ENCODE data around the gene TMEM135.

The TMEM135 gene

GRCh38 chr11:87359401-87359800, 321.7 kb downstream of the TMEM135 start:
- TF ChIP-seq CTCF (IDR thresholded peaks at IDR 0.05; ENCODE audit: low read depth, low read length) = no peak
- in situ Hi-C loops (cut with HindIII; ENCODE audit: low sequenced_read_pairs) = no loop called here
- no peak for DNase-seq (ENCODE audit: low read depth, low spot score)
- no peak overlapping the region for H3K4me3 ChIP-seq (ENCODE audit: low read depth, low read length)

- no peak for DNase-seq (ENCODE audit: low read depth, low spot score)
- TF ChIP-seq CTCF (IDR thresholded peaks at IDR 0.05; ENCODE audit: low read depth, low read length) = no peak
- in situ Hi-C loops (cut with HindIII; ENCODE audit: low sequenced_read_pairs) = no loop called here
- H3K4me3 ChIP-seq (ENCODE audit: low read depth, low read length) = no peak overlapping the region
Observed at GRCh38 chr11:87361891-87362290, 324.2 kb downstream of the TMEM135 start.

GRCh38 chr11:87366346-87366745, 328.6 kb downstream of the TMEM135 start:
- in situ Hi-C loops (cut with HindIII; ENCODE audit: low sequenced_read_pairs) = no loop called here
- DNase-seq (ENCODE audit: low read depth, low spot score) = no peak
- no peak for TF ChIP-seq CTCF (IDR thresholded peaks at IDR 0.05; ENCODE audit: low read depth, low read length)
- H3K4me3 ChIP-seq (ENCODE audit: low read depth, low read length) = no peak overlapping the region

- TF ChIP-seq CTCF (IDR thresholded peaks at IDR 0.05; ENCODE audit: low read depth, low read length) = no peak
- DNase-seq (ENCODE audit: low read depth, low spot score) = no peak
- no peak overlapping the region for H3K4me3 ChIP-seq (ENCODE audit: low read depth, low read length)
- in situ Hi-C loops (cut with HindIII; ENCODE audit: low sequenced_read_pairs) = no loop called here
Observed at GRCh38 chr11:87366763-87367405, 329.1 kb downstream of the TMEM135 start.

- DNase-seq (ENCODE audit: low read depth, low spot score) = no peak
- no peak for TF ChIP-seq CTCF (IDR thresholded peaks at IDR 0.05; ENCODE audit: low read depth, low read length)
- no peak overlapping the region for H3K4me3 ChIP-seq (ENCODE audit: low read depth, low read length)
- in situ Hi-C loops (cut with HindIII; ENCODE audit: low sequenced_read_pairs) = no loop called here
Observed at GRCh38 chr11:87368151-87368550, 330.4 kb downstream of the TMEM135 start.

- no peak overlapping the region for H3K4me3 ChIP-seq (ENCODE audit: low read depth, low read length)
- no peak for TF ChIP-seq CTCF (IDR thresholded peaks at IDR 0.05; ENCODE audit: low read depth, low read length)
- no peak for DNase-seq (ENCODE audit: low read depth, low spot score)
- in situ Hi-C loops (cut with HindIII; ENCODE audit: low sequenced_read_pairs) = no loop called here
Observed at GRCh38 chr11:87368858-87369480, 331.2 kb downstream of the TMEM135 start.
